GM18951 (cell line): ENCODE measurements around the gene CDH13.

ENCODE experiments used
- POLR2A ChIP-seq: IDR thresholded peaks from 4 replicates; pipeline ENCODE4 v1.6.1; 2011; ENCODE audit warnings: mild to moderate bottlenecking; ENCODE audit not compliant: insufficient read length, insufficient read depth; ENCODE audit errors: extremely low read depth
- in situ Hi-C: fragments of 300-500 bp; cut with MboI; formaldehyde crosslinking; loops from one replicate; pipeline ENCODE4 v1.12.0; 2022; ENCODE audit warnings: low sequenced_read_pairs, mixed read lengths, inconsistent platforms; ENCODE audit not compliant: unreplicated experiment

CDH13 gene

GRCh38 chr16:83789642-83790401 lies 1163.1 kb downstream of the CDH13 start:
- in situ Hi-C loops, result no loop called here
- TF ChIP-seq POLR2A, result no peak

DNA sequence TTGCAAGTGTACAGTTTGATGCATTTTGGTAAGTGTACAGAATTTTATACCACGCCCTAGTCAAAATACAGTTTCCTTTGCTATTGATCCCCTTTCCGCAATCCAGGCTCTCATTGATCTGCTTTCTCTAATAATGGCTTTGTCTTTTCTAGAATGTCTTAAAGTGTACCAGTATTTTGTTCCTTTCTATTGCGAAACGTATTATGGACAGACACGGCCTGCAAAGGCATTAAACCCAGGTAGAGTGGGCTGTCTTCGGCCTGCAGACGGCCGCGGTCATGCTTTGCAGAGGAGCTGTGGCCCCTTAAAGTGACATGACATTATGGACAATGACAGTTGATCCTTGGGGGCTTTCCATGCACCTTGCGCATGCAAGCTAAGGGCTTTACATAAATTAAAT lies 1165.1 kb downstream of the CDH13 start:
- TF ChIP-seq POLR2A, result no peak
- in situ Hi-C loops, result no loop called here

DNA sequence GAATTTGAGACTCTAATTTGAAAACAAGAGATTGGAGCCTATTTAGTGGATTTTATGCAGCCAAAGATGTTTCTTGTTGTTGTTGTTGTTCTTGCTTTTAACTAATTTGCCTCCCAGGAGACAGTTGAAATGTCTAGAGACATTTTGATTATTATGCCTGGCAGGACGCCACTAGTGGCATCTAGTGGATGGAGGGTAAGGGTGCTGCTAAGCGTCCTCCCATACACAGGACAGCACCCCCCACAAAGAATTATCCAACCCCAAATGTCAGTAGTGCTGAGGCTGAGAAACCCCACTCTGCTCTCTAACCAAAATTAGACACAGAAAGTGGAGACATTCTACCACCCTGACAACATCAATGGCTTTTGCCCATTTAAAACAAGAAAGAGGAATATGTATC lies 1165.6 kb downstream of the CDH13 start:
- no peak for TF ChIP-seq POLR2A
- in situ Hi-C loops, result no loop called here

DNA sequence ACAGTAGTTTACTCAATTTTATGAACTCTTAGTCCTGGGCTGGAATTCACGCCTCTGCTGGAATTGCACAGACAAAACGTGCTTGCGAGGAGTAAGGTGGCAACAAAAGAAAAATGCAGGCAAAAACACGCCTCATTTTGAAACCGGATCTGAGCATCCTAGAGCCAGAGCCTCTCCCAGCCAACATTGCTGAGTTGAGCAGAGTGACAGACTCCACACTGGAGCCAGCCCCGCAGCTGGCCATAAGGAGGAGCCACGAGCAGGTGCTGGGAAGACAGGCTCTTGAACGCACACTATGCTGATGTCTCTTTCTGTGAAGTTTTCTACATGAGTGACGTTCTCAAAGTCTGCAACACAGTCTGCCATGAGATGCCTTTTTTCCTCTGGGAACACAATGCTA lies 1166.4 kb downstream of the CDH13 start:
- in situ Hi-C loops, result no loop called here
- TF ChIP-seq POLR2A, result no peak

DNA sequence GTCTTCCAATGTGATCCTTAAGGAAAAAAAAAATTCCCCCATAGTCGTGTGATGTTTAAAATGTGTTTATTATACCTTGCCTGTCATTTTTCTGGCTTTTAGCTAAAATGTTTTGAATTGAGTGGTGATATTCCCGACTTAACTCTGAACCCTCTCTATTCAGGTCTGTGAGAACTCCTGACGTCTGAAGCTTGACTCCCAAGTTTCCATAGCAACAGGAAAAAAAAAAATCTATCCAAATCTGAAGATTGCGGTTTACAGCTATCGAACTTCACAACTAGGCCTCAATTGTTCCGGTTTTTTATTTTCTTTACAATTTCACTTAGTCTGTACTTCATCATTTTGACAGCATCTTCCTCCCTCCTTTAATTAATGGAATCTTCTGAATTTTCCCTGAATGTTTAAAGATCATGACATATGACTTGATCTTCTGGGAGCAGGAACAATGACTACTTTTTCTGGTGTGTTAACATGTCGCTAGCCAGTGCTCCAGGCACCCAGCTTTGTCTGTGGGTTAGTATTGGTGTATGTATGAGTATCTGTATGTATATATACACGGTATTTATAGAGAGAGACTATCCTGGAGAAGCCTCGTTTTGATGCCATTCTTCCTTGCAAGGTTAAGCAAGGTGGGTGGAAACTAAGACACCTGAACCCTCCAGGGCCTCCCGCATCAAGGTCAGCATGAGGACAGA lies 1168.2 kb downstream of the CDH13 start:
- in situ Hi-C loops, result no loop called here
- no peak for TF ChIP-seq POLR2A

GRCh38 chr16:83797013-83797412 lies 1170.2 kb downstream of the CDH13 start:
- TF ChIP-seq POLR2A, result no peak
- in situ Hi-C loops, result no loop called here

DNA sequence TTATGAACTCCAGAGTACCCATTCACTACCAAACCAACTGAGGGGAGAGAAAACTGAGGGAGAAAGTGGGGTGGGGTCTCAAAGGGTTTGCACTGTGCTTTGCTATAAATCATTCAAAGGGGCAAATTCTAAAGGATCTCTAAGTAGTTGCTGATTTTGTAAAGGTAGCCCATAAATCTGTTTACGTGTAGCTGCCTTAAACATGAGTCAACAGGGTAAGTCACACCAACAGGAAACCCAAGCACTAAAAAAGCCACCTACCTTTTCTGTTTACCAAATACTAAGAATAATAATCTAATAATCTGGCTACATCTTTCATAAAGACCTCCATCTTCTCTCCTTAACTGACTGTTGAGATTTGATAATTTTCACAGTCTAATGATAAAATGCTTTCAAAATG lies 1172.6 kb downstream of the CDH13 start:
- in situ Hi-C loops, result no loop called here
- TF ChIP-seq POLR2A, result no peak

DNA sequence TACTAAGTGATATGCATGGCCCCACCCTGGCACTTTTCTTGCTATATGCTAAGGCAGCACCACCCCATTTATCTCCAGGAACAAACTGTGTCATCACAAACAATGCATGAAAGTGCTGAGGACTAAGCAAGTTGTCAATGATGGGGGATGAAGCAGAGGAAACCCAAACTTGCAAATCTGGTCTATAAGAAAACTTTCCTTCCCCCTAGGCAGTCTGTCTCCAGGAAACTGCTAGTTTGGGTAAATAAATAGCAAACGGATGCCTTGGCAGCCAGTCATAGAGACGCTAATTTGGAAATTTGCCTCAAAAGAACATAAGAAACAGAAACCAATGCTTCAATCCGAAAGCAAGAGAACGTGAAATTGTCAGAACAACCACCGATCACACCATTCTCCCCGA lies 1175.4 kb downstream of the CDH13 start:
- in situ Hi-C loops, result no loop called here
- TF ChIP-seq POLR2A, result no peak

- TF ChIP-seq POLR2A, result no peak
- in situ Hi-C loops, result no loop called here
Measured at GRCh38 chr16:83802554-83803205, 1175.9 kb downstream of the CDH13 start.

DNA sequence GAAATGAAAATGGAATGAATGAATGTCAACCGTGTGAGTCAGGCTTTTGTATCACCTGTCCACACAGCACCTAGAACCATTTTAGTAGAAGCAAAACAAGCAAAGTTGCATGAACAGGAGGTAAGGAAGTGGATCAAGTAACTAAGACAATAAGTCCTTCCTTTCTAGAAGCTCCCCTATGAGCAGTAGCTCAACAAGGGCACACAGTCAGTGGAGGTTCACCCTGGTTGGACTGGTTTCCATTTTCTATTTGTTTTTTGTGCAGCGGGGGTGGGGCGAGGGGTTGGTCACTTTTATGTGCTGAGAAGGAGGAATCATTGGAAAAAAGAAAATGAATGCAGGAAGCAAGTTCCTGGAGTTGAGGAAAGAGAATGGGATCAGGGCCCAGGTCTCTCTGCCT lies 1177.0 kb downstream of the CDH13 start:
- no peak for TF ChIP-seq POLR2A
- in situ Hi-C loops, result no loop called here

- TF ChIP-seq POLR2A, result no peak
- in situ Hi-C loops, result no loop called here
Measured at GRCh38 chr16:83804366-83804765, 1177.6 kb downstream of the CDH13 start.

- no peak for TF ChIP-seq POLR2A
- in situ Hi-C loops, result no loop called here
Measured at GRCh38 chr16:83806036-83806435, 1179.3 kb downstream of the CDH13 start.

GRCh38 chr16:83806731-83807130 lies 1180.0 kb downstream of the CDH13 start:
- in situ Hi-C loops, result no loop called here
- TF ChIP-seq POLR2A, result no peak

GRCh38 chr16:83807327-83807709 lies 1180.5 kb downstream of the CDH13 start:
- in situ Hi-C loops, result no loop called here
- no peak for TF ChIP-seq POLR2A
